Activated naive CD8-positive, alpha-beta T cell treated with anti-CD3 and anti-CD28 coated beads for 36 hours (primary cell): Measurements from ENCODE around the gene HTR3C. TPM values are rescaled to one million over a fixed set of nuclear protein-coding genes. Genes with fewer than 3 reads are reported as not detected.

ENCODE experiments used
- DNase-seq: peaks from one replicate; pipeline ENCODE4 v3.0.0; 2021
- H3K27ac Mint-ChIP-seq: one replicate; pipeline ENCODE4 v1.8.0; 2022; ENCODE audit warnings: mild to moderate bottlenecking, moderate library complexity, mixed read lengths
- H3K27me3 Mint-ChIP-seq: one replicate; pipeline ENCODE4 v1.8.0; 2022; ENCODE audit warnings: mild to moderate bottlenecking, mixed read lengths
- H3K36me3 Mint-ChIP-seq: one replicate; pipeline ENCODE4 v1.8.0; 2021; ENCODE audit warnings: mild to moderate bottlenecking, mixed read lengths
- H3K4me1 Mint-ChIP-seq: one replicate; pipeline ENCODE4 v1.8.0; 2021; ENCODE audit warnings: mixed read lengths
- H3K4me3 Mint-ChIP-seq: one replicate; pipeline ENCODE4 v1.8.0; 2022; ENCODE audit warnings: mild to moderate bottlenecking, moderate library complexity, mixed read lengths
- H3K9me3 Mint-ChIP-seq: one replicate; pipeline ENCODE4 v1.8.0; 2022; ENCODE audit warnings: mixed read lengths
- total RNA-seq, 2 experiments: library from RNA; stranded (reverse); gene quantifications; one replicate each; pipeline ENCODE4 v1.2.3, GENCODE V29; 2021

Gene HTR3C
- total RNA-seq, 2 experiments from 2014 or later: not detected

DNA sequence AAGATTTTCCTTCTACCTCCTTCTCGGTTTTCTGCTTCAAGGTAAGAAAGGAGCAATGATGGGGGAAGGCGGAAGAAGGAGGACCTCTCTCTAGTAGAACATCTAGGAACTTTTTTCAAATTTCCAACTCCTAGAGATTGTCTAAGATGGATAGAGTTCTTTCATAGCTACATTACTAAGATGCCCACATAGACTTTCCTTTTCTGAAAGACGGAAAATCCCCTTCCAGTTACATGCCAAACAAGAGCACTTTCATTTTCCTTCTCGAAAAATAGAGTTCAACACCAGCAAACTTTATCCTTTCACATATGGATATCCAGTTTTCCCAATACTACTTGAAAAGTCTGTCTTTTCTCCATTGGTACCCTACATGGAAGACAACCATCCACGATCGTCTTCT lies 44.7 kb downstream of the HTR3C start:
- no peak for DNase-seq
- no peak overlapping the region for H3K4me3 Mint-ChIP-seq
- no peak overlapping the region for H3K27ac Mint-ChIP-seq
- no peaks in the 10 kb centered on the region for H3K27me3 Mint-ChIP-seq
- peaks cover 3% of the 10 kb centered on the region for H3K36me3 Mint-ChIP-seq
- H3K9me3 Mint-ChIP-seq: peaks cover 4% of the 10 kb centered on the region
- no peaks in the 10 kb centered on the region for H3K4me1 Mint-ChIP-seq

DNA sequence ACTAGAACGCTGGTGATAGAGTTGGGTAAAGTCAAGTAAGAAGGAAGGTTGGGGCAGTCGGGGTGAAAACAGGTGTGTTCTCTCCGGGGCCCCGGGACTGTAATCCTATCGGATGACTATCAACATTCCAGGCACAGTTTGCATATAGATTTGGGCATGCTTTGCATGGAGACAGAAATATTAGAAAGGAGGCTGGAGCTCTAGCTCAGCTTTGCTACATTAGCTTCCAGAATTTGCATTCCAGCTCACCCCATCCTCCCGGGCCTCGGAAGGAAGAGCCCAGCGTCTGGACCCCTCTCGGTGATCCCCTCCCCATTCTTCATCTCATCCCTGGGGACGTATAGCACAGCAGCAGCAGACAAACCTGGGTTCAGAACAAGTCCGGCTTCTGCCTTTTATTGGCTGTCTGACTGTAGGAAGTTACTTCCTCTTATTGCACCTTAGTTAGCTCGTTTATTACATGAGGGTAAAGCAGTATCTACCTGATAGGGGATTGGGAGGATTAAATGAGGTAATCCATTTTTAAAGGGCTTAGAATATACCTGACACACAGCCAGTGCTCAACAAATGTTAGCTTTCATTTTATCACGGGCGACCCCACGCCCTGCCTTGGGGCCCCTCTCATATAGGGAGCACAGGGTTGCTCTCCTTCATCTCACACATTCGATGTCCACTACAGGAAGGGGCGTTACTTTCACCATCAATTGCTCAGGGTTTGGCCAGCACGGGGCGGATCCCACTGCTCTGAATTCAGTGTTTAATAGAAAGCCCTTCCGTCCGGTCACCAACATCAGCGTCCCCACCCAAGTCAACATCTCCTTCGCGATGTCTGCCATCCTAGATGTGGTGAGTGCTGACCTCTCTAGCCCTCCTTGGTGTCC lies 47.2 kb downstream of the HTR3C start:
- H3K4me1 Mint-ChIP-seq: no peaks in the 10 kb centered on the region
- no peak overlapping the region for H3K4me3 Mint-ChIP-seq
- no peak overlapping the region for H3K27ac Mint-ChIP-seq
- no peak for DNase-seq
- no peaks in the 10 kb centered on the region for H3K27me3 Mint-ChIP-seq
- no peaks in the 10 kb centered on the region for H3K36me3 Mint-ChIP-seq
- no peaks in the 10 kb centered on the region for H3K9me3 Mint-ChIP-seq

Other genes starting within 250 kb of the HTR3C start
- 1 to 10 TPM; 5.3 to 6.5 TPM for gene MAP6D1, start 227.5 kb upstream of the HTR3C start, total RNA-seq
- 100 to 1,000 TPM; 107 to 108 TPM for gene PARL, start 168.2 kb upstream of the HTR3C start, total RNA-seq
- 10 to 100 TPM; 13.1 to 14.1 TPM for gene ABCC5, start 35.2 kb upstream of the HTR3C start, total RNA-seq
- gene HTR3D, start 21.3 kb upstream of the HTR3C start, total RNA-seq: not detected
- gene HTR3E, start 44.0 kb downstream of the HTR3C start, total RNA-seq: not detected
- gene EIF2B5, start 82.3 kb downstream of the HTR3C start, total RNA-seq: 10 to 100 TPM; 73.2 to 74.4 TPM
- gene DVL3, start 102.3 kb downstream of the HTR3C start, total RNA-seq: 10 to 100 TPM; 22.9 to 25.2 TPM
- 100 to 1,000 TPM; 209 to 219 TPM for gene AP2M1, start 121.8 kb downstream of the HTR3C start, total RNA-seq
- 10 to 100 TPM; 57.2 to 58.7 TPM for gene ABCF3, start 133.2 kb downstream of the HTR3C start, total RNA-seq
- not detected for gene VWA5B2, start 176.5 kb downstream of the HTR3C start, total RNA-seq
- 10 to 100 TPM; 52.3 to 54.9 TPM for gene ALG3, start 195.9 kb downstream of the HTR3C start, total RNA-seq
- 10 to 100 TPM; 10.2 to 10.9 TPM for gene EEF1AKMT4, start 196.6 kb downstream of the HTR3C start, total RNA-seq
- not detected for gene CAMK2N2, start 208.5 kb downstream of the HTR3C start, total RNA-seq
- not detected for gene ECE2, start 223.0 kb downstream of the HTR3C start, total RNA-seq
- 100 to 1,000 TPM; 257 to 282 TPM for gene PSMD2, start 246.2 kb downstream of the HTR3C start, total RNA-seq